C4-2B (cell line): Measurements from ENCODE around the gene ERBB4.
"Not testable (repeated sequence)": the region's sequence is repeated elsewhere in the genome, so short reads cannot be mapped to it uniquely, and the experiment has no call there.

ENCODE experiments used
- H3K27ac ChIP-seq: fragments of 450-650 bp; 2 replicates; pipeline ENCODE4 v1.5.1; 2017
- CTCF ChIP-seq: fragments of 450-650 bp; conservative IDR thresholded peaks from 2 replicates; pipeline ENCODE4 v1.5.1; 2017; ENCODE audit warnings: mild to moderate bottlenecking
- ZFX ChIP-seq: fragments of 450-650 bp; IDR thresholded peaks from 2 replicates; pipeline ENCODE4 v1.6.1; 2017

The ERBB4 gene

GRCh38 chr2:211724933-211725332 is 813.7 kb downstream of the ERBB4 start:
- no peak for TF ChIP-seq ZFX
- no peak for TF ChIP-seq CTCF
- H3K27ac ChIP-seq: no peak overlapping the region

- TF ChIP-seq ZFX (no peak), CTCF (no peak)
- no peak overlapping the region for H3K27ac ChIP-seq
These were observed 815.2 kb downstream of the ERBB4 start for GRCh38 chr2:211723398-211723797.

DNA sequence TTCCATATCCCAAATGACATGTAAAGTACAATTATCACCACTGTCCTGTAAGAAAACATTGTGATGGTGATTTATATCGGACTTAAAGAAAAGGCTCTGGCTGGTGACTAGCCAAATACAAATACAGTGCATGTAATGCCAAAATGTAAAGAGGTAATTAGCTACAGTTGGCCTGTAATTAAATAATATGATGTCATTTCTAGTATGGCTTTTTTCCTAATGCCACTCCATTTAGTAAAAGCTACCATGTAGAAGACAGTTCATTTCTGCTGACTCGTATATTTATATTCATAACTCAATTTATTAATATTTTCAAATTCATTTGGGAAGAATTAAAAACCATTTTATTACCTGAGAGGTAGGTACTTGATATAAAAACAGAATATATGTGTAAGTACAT is 815.7 kb downstream of the ERBB4 start:
- no peak overlapping the region for H3K27ac ChIP-seq
- TF ChIP-seq ZFX (no peak), CTCF (no peak)

DNA sequence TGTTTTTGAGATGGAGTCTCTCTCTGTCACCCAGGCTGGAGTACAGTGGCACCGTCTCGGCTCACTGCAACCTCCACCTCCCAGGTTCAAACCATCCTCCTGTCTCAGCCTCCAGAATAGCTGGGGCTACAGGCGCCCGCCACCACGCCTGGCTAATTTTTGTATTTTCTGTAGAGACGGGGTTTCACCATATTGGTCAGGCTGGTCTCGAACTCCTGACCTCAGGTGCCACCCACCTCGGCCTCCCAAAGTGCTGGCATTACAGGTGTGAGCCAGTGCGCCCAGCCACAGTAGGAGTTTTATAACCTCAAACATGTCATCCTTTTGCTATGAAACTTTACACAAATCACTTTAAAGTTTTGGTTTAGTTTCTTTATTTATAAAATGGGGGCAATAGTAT is 816.7 kb downstream of the ERBB4 start:
- not testable (repeated sequence) for H3K27ac ChIP-seq

- no peak overlapping the region for H3K27ac ChIP-seq
- TF ChIP-seq CTCF: no peak
These were observed 829.2 kb downstream of the ERBB4 start for GRCh38 chr2:211709389-211709788.

- H3K27ac ChIP-seq: no peak overlapping the region
- no peak for TF ChIP-seq ZFX
- TF ChIP-seq CTCF: no peak
These were observed 845.9 kb downstream of the ERBB4 start for GRCh38 chr2:211692689-211693088.

DNA sequence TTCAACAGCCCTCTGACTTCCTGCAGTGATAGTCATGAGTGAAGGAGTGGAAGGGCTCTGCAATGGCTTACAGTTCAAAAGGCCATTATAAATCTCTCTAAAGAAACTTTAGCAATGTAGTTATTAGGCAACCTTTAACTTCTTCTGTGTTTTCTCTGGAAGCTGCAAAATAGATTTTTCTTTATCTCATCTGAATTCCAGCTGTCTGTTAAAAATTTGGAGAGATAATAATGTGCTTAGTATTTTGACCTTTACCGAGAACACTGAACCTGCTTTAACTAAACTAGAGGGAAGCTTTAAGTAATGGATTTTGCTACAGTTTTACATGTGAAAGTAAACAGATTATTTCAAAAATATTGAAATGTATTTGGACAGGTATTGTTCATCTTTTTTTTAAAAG is 847.9 kb downstream of the ERBB4 start:
- TF ChIP-seq CTCF (no peak), ZFX (no peak)
- H3K27ac ChIP-seq: no peak overlapping the region

GRCh38 chr2:211688196-211688595 is 850.4 kb downstream of the ERBB4 start:
- no peak overlapping the region for H3K27ac ChIP-seq
- no peak for TF ChIP-seq ZFX
- no peak for TF ChIP-seq CTCF
